ENCODE measurements around the gene SPAG16.

GRCh38 chr2:213248637-213249036, 35.6 kb upstream of the SPAG16 start:
- TF ChIP-seq, protein P1, sequence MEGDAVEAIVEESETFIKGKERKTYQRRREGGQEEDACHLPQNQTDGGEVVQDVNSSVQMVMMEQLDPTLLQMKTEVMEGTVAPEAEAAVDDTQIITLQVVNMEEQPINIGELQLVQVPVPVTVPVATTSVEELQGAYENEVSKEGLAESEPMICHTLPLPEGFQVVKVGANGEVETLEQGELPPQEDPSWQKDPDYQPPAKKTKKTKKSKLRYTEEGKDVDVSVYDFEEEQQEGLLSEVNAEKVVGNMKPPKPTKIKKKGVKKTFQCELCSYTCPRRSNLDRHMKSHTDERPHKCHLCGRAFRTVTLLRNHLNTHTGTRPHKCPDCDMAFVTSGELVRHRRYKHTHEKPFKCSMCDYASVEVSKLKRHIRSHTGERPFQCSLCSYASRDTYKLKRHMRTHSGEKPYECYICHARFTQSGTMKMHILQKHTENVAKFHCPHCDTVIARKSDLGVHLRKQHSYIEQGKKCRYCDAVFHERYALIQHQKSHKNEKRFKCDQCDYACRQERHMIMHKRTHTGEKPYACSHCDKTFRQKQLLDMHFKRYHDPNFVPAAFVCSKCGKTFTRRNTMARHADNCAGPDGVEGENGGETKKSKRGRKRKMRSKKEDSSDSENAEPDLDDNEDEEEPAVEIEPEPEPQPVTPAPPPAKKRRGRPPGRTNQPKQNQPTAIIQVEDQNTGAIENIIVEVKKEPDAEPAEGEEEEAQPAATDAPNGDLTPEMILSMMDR (IDR thresholded peaks at IDR 0.05): no peak
- no peak for TF ChIP-seq POLR2A (IDR thresholded peaks at IDR 0.05)
